ENCODE measurements around the gene MRPS33. TPM values are rescaled to one million over a fixed set of nuclear protein-coding genes. Genes with fewer than 3 reads are reported as not detected.
A peak's percentile ranks its signal among the peaks of the same experiment; 100 is the strongest.

MRPS33 gene
- total and polyA plus RNA-seq, 2 of the 13 experiments (the other 11 are each of a cell fraction or from before 2014, with no cell fraction given): 50.9 to 91.0 TPM

- TF ChIP-seq, protein P1, sequence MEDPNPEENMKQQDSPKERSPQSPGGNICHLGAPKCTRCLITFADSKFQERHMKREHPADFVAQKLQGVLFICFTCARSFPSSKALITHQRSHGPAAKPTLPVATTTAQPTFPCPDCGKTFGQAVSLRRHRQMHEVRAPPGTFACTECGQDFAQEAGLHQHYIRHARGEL (CRISPR knock-in tag; IDR thresholded peaks at IDR 0.05): no peak
- TF ChIP-seq, protein P2, sequence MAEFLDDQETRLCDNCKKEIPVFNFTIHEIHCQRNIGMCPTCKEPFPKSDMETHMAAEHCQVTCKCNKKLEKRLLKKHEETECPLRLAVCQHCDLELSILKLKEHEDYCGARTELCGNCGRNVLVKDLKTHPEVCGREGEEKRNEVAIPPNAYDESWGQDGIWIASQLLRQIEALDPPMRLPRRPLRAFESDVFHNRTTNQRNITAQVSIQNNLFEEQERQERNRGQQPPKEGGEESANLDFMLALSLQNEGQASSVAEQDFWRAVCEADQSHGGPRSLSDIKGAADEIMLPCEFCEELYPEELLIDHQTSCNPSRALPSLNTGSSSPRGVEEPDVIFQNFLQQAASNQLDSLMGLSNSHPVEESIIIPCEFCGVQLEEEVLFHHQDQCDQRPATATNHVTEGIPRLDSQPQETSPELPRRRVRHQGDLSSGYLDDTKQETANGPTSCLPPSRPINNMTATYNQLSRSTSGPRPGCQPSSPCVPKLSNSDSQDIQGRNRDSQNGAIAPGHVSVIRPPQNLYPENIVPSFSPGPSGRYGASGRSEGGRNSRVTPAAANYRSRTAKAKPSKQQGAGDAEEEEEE (CRISPR knock-in tag; IDR thresholded peaks at IDR 0.05; ENCODE audit: borderline replicate concordance): peak; percentile 96; the same call in 1 of the 2 replicates
- TF ChIP-seq, protein P3, sequence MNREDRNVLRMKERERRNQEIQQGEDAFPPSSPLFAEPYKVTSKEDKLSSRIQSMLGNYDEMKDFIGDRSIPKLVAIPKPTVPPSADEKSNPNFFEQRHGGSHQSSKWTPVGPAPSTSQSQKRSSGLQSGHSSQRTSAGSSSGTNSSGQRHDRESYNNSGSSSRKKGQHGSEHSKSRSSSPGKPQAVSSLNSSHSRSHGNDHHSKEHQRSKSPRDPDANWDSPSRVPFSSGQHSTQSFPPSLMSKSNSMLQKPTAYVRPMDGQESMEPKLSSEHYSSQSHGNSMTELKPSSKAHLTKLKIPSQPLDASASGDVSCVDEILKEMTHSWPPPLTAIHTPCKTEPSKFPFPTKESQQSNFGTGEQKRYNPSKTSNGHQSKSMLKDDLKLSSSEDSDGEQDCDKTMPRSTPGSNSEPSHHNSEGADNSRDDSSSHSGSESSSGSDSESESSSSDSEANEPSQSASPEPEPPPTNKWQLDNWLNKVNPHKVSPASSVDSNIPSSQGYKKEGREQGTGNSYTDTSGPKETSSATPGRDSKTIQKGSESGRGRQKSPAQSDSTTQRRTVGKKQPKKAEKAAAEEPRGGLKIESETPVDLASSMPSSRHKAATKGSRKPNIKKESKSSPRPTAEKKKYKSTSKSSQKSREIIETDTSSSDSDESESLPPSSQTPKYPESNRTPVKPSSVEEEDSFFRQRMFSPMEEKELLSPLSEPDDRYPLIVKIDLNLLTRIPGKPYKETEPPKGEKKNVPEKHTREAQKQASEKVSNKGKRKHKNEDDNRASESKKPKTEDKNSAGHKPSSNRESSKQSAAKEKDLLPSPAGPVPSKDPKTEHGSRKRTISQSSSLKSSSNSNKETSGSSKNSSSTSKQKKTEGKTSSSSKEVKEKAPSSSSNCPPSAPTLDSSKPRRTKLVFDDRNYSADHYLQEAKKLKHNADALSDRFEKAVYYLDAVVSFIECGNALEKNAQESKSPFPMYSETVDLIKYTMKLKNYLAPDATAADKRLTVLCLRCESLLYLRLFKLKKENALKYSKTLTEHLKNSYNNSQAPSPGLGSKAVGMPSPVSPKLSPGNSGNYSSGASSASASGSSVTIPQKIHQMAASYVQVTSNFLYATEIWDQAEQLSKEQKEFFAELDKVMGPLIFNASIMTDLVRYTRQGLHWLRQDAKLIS (CRISPR knock-in tag; IDR thresholded peaks at IDR 0.05): no peak
- peak; percentile 100 for TF ChIP-seq POGZ (CRISPR knock-in tag; IDR thresholded peaks at IDR 0.05)
- no peak for TF ChIP-seq SOX6 (IDR thresholded peaks at IDR 0.05)
- TF ChIP-seq SOX6 (CRISPR knock-in tag; IDR thresholded peaks at IDR 0.05): peak; percentile 63
- TF ChIP-seq JUND (CRISPR knock-in tag; IDR thresholded peaks at IDR 0.05): 0 out of 2 replicates have a peak, but pooled peaks have one; percentile 32
- peak; percentile 56; the same call in 1 of the 2 replicates for TF ChIP-seq ZNF768 (CRISPR knock-in tag; IDR thresholded peaks at IDR 0.05)
- TF ChIP-seq YEATS2 (CRISPR knock-in tag; IDR thresholded peaks at IDR 0.05; ENCODE audit: borderline replicate concordance): peak; percentile 97
- no peak for TF ChIP-seq RFX3 (CRISPR knock-in tag; IDR thresholded peaks at IDR 0.05)
- peak; percentile 76 for TF ChIP-seq ZNF232 (CRISPR knock-in tag; IDR thresholded peaks at IDR 0.05; ENCODE audit: borderline replicate concordance)
- TF ChIP-seq ZNF629 (CRISPR knock-in tag; conservative IDR thresholded peaks at IDR 0.05): 0 out of 2 replicates have a peak, but pooled peaks have one; percentile 28
- peak; percentile 87 for TF ChIP-seq ELF3 (CRISPR knock-in tag; IDR thresholded peaks at IDR 0.05)
- TF ChIP-seq, protein P4, sequence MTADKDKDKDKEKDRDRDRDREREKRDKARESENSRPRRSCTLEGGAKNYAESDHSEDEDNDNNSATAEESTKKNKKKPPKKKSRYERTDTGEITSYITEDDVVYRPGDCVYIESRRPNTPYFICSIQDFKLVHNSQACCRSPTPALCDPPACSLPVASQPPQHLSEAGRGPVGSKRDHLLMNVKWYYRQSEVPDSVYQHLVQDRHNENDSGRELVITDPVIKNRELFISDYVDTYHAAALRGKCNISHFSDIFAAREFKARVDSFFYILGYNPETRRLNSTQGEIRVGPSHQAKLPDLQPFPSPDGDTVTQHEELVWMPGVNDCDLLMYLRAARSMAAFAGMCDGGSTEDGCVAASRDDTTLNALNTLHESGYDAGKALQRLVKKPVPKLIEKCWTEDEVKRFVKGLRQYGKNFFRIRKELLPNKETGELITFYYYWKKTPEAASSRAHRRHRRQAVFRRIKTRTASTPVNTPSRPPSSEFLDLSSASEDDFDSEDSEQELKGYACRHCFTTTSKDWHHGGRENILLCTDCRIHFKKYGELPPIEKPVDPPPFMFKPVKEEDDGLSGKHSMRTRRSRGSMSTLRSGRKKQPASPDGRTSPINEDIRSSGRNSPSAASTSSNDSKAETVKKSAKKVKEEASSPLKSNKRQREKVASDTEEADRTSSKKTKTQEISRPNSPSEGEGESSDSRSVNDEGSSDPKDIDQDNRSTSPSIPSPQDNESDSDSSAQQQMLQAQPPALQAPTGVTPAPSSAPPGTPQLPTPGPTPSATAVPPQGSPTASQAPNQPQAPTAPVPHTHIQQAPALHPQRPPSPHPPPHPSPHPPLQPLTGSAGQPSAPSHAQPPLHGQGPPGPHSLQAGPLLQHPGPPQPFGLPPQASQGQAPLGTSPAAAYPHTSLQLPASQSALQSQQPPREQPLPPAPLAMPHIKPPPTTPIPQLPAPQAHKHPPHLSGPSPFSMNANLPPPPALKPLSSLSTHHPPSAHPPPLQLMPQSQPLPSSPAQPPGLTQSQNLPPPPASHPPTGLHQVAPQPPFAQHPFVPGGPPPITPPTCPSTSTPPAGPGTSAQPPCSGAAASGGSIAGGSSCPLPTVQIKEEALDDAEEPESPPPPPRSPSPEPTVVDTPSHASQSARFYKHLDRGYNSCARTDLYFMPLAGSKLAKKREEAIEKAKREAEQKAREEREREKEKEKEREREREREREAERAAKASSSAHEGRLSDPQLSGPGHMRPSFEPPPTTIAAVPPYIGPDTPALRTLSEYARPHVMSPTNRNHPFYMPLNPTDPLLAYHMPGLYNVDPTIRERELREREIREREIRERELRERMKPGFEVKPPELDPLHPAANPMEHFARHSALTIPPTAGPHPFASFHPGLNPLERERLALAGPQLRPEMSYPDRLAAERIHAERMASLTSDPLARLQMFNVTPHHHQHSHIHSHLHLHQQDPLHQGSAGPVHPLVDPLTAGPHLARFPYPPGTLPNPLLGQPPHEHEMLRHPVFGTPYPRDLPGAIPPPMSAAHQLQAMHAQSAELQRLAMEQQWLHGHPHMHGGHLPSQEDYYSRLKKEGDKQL (CRISPR knock-in tag; IDR thresholded peaks at IDR 0.05; ENCODE audit: low read depth): no peak
Measured at GRCh38 chr7:141014524-141015395, at the start of gene MRPS33 (continued).

Measured in HepG2 (cell line).